HG02973 (cell line): ENCODE results near the gene SLC6A11.

Source experiments
- ATAC-seq: cut with Tn5 transposase; IDR thresholded peaks from one replicate; pipeline ENCODE4 v1.9.1; 2021; ENCODE audit warnings: moderate library complexity; ENCODE audit not compliant: unreplicated experiment

The SLC6A11 gene

DNA sequence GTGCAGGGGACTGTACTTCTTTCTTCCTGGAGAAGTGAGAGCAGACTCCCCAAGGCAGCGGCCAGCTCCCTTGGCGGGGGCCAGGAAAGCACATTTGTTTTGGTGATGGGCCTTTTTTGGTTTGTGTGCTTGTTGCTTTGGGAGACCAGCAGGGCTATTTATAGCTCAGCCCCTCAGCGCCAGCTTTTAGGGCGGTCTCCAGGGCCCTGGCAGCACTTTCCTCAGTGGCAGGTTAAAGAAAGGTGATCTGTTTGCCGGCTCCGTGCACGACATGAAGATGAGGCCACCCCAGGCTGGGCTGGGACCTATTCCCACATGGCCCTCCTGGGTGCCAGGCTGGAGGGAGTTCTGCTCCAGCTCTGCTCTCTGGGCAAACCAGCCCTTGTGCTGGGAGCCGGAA, 21.8 kb downstream of the SLC6A11 start:
- ATAC-seq: no peak

DNA sequence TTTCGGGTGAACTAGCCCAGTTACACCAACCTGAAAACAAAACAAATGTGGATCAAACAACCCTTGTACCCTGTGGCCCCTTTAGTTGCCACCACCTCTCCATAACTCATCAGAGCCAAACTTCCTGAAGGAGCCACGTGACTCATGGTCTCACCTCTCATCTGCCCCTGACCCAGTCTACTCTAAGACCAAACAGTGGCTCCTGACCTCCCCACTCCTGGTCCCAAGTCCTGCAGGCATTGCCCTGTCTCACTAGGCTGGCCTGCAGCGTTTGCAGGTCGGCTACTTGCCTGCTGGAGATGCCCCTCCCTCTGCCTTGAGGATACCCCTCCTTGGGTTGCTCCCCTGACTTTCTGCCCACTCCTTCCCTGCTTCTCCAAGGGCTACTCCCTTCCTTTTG, 23.1 kb downstream of the SLC6A11 start:
- ATAC-seq: no peak

DNA sequence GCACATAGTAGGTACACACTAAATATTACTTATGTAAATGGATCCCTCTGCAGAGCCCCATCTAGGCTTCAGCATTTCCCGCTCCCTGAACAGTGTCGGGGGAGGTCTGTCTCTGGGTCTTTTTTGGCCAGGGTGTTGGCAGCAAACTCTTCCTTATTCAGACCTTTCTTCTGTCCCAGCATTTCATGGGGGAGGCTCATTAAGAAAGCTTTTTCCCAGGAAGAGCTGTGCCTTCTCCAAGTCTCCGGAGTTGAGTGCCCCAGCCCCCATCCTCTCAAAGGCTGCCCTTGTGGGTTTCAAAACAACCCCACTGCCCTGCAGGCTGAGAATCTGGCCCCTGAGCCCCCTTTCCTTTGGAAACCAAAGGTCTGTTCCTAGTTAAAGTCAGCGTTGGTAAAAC, 25.1 kb downstream of the SLC6A11 start:
- no peak for ATAC-seq

- ATAC-seq: no peak
Measured at GRCh38 chr3:10843378-10843777, 27.4 kb downstream of the SLC6A11 start.

DNA sequence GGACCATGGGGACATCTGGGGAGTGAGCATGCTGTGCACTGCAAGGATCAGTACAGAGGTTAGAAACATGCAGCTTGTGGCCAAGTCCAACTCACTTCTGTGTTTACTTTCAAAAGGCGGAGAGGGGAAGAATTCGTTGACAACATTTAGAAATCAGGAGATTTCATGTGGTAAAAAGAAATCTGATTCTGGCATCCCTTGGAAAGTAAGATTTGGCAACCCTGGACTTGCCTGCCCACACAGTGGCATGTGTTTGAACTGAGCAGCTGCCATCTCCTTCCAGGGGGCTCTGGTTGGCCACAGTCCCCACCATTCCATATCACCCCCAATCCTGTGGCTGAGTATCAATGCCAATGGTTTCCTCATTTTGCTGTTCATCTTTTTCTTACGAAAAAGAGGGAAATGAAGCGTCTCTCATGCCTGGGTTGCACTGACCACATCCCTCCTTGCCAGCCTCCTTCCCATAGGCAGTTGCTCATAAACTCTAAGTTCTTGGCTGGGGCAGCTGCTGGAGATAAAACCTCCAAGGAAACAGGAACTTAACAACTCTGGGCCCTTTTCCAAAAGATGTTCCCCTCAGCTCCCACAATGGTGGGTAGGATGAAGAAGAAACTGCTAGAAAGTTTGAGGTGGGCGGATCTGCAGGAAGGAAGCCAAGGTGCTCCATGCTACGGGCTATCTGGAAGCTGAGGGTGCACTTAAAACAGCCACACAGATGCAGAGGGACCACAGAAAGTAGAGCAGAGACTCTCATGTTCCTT, 29.2 kb downstream of the SLC6A11 start:
- ATAC-seq: no peak

DNA sequence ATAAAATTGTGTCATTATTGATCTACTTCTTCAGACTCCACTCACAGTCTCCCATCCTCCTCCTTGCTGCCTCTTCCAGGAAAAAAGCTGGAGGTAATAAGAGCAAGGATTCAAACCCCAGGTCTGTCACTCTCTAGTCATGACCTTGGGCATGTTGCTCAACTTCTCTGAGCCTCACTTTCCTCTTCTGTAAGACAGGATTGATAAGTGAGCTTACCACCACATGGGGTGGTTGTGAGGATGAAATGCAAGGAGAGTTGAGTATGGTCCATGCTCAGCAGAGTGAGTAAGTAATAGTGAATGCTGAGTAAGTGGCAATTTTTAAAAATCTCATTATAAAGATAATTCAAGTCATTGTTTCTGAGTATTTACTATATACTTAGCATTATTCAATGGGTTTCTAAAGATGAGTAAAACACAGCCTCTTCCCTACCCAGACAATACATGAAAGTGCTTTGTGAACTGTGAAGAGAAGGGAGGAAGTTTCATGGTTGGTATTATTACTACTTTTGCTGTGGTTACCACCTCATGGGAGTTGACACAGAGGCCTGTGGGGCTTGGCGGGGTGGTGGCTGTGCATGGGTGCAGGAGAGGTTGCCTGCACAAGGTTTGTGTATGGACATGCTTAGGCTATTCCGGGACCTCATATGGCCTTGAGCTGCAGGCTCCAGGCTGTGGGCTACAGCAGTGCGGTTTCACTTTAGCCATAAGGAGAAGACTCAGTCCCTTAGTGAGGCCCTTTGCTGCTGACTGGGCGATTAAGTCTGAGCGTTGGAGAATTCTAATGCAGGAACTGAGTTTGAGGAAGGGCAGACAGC, 30.0 kb downstream of the SLC6A11 start:
- no peak for ATAC-seq

DNA sequence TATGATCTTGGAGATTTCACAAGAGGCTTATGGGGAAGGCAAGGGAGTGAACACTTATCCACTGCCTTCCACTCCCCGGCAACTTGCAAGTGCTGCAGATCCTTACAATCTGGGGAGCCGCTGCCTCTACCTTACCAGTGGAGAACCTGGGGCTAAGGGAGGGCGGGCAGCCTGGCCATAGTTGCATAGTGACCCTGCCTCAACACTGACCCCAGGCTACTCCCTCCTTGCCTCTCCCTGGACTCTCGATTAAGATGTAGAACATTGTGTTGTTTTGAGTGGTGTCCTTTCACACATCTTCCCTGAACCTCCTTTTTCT, 30.6 kb downstream of the SLC6A11 start:
- no peak for ATAC-seq

DNA sequence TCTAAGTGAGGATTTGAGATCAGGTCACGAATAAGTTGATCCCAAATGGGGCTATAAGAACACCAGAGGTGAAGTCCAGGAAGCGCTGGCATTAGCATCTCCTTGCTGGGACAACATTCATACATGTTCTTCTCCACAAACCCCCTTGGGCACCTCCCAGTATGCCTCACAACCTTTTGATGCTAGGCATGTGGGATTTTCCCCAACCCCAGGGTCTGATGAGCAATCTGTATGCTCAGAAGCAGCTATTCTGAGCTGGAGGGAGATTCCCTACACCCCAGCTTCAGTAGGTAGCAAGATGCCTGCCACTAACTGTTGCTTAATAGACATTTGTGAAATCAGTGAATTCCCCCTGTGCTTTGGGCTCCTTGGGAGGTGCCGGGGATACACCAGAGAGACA, 32.2 kb downstream of the SLC6A11 start:
- ATAC-seq: no peak

DNA sequence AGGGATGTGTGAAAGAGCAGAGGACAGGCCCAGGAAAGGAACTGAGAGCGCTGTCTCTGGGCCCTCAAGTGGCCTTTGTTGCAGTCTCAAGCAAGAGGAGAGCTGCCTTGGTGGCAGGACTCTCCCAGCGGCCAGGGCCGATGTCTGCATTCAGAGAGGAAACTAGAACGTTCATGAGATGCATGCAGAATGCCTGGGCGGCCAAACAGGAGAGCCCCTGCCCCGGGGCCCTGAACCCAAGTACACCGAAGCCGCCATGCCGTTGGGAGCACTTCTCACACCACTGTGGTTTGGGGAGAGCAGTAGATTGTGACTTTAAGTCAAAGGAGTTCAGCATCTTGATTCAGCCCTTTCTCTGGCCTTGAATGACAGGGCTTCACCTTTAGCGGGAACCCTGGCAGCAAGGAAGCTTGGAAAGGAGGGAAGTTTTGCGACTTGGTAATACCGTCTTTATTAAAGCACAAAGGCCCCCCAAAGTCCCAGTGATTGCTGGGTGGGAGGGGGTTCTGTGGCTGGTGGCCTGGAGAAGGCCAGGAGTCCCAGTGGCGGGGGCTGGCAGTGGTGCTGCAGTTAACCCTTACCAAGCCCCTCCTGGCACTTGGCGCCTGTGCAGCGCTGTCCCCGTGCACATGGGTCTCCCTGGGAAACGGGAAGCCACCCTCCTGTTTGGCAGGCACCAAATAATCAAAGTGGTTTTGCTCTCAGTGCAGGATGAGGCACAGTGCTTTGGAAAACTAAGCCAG, 36.2 kb downstream of the SLC6A11 start:
- ATAC-seq: no peak

GRCh38 chr3:10855083-10855870, 39.2 kb downstream of the SLC6A11 start:
- ATAC-seq: no peak

GRCh38 chr3:10855871-10856662, 40.0 kb downstream of the SLC6A11 start:
- ATAC-seq: no peak

DNA sequence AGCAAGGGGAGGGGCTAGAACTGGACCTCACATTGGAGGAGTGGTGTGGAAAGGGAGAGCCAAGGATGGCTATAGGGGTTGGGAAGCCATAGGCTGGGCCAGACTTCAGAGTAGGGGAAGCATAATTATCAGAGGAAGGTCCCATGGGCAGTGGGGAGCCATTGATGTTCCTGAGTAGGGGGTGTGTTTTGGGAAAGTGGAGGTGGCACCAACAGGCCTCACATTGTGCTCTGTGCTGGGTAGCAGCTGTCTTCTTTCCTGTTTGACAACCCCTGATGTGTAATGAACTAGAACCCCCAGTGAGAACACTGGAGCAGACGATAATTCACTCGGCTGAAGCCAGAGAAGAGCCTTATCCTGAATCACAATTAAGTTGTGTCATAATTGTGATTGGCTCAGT, 41.2 kb downstream of the SLC6A11 start:
- ATAC-seq: no peak

DNA sequence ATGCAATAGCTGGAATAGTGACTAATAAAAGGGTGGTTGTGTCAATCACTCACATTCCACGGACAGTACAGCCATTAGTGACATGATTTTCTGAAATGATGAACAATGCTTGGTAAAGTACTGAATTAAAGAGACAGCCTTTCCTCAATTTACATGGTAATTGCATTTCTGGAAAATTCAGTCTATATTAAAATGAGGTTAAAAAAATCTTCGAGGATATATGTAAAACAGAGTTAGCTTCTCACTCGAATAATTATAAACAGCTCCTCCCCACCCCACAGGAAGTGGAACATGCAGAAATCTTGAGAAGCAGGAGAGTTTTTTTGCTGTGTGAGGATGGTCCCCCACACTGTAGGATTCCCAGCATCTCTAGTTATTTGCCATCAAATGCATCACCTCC, 42.1 kb downstream of the SLC6A11 start:
- no peak for ATAC-seq

GRCh38 chr3:10867384-10867783, 51.4 kb downstream of the SLC6A11 start:
- no peak for ATAC-seq

DNA sequence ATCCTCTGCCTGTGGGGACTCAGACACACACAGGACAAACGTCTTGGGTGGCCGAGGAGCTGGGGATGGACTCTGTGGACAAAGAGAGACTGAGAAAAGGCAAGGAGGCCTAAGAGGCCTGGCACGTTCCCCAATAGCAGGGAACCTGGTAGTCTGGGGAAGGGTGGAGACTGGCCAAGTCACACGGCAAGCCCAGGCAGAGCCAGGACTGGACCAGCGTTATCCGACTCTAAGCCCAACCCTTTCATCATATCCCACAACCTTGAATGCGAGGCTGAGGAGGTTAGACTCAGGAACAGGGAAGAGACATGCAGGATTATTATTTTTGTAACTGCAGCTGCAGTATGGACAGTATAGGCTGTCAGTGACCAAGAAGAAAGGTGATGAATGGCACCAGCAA, 53.4 kb downstream of the SLC6A11 start:
- no peak for ATAC-seq

DNA sequence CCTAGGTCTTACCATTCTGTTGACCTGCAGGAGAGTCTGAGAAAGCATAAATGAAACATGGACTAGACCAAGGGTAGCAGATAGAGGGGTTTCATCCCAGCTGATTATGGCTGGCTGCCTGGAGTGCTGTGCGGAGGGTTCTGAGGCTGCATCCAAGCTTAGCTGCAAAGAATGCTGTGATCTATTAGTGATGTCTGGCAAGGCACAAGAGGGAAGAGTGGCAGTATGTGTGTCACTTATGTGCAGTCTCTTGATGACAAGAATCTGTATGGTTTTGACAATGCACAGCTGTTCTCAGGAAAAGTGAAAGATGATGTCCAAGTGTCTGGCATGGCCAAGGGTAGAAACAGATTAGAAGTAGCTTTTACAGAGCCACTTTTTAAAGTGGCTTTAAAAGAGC, 54.3 kb downstream of the SLC6A11 start:
- no peak for ATAC-seq

GRCh38 chr3:10873415-10873814, 57.4 kb downstream of the SLC6A11 start:
- ATAC-seq: no peak

GRCh38 chr3:10875914-10876313, 59.9 kb downstream of the SLC6A11 start:
- ATAC-seq: no peak

GRCh38 chr3:10876661-10877060, 60.6 kb downstream of the SLC6A11 start:
- no peak for ATAC-seq

DNA sequence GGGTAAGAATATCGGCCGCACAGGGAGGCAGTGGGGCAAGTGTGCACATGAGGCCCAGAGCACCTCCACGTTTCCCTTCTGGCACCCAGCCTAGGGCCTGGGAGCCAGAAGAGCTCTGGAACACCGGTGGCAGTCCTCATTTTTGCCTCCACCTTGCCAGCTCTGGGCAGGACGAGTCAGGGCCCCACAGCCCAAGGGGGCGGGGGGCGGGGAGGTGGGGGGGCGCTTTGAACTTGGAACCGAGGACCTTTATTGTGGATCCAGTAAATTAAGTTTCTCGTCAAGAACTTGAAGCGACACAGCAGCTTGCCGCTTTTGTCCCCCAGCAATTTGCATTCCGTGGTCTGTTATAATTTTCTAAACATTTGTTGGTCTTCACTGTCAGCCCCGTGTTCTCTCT, 66.8 kb downstream of the SLC6A11 start:
- ATAC-seq: no peak
